Measurements from ENCODE around the gene GALNTL6.

GALNTL6 gene

DNA sequence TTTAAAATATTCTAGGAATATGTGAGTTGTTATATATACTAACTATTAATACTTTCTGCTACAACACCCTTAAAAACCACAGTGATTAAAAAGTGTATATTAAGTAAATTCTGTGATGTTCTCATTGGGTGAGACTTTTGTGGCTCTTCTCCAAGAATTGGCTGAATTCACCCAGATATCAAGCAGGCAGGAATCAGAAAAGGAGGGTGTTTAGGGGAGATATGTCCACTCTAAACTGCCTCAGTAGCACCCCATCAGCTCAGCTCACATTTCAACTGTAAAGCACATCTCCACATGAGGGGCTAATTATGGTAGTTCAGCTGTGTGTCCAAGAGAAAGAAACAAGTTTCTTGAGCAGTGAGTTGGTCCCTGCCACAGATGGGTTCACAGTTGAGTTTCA is 165.0 kb downstream of the GALNTL6 start:
- TF ChIP-seq, protein P1, sequence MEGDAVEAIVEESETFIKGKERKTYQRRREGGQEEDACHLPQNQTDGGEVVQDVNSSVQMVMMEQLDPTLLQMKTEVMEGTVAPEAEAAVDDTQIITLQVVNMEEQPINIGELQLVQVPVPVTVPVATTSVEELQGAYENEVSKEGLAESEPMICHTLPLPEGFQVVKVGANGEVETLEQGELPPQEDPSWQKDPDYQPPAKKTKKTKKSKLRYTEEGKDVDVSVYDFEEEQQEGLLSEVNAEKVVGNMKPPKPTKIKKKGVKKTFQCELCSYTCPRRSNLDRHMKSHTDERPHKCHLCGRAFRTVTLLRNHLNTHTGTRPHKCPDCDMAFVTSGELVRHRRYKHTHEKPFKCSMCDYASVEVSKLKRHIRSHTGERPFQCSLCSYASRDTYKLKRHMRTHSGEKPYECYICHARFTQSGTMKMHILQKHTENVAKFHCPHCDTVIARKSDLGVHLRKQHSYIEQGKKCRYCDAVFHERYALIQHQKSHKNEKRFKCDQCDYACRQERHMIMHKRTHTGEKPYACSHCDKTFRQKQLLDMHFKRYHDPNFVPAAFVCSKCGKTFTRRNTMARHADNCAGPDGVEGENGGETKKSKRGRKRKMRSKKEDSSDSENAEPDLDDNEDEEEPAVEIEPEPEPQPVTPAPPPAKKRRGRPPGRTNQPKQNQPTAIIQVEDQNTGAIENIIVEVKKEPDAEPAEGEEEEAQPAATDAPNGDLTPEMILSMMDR (IDR thresholded peaks at IDR 0.05; ENCODE audit: low read depth, low read length): no peak
- no peak for DNase-seq (ENCODE audit: low read depth in 2 of 2)

DNA sequence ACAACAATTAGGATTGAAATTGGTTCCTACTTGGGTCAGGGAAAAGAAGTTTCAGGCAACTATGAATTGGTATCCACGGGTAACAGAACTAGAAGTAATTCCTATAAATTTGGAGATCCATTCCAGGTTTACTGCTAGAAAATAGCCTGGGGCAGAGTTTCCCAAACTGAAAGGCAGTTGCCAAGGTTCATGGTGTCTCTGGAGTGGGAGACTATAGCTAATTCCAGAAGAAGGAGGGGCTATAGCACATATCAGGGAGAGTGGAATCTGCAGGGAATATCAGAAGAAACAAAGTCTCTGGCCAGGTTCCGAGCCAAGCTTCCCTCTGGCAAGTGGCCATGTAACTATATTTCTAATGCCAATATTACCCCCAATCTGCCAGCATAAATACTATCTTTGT is 166.3 kb downstream of the GALNTL6 start:
- no peak overlapping the region for H3K4me3 ChIP-seq (replicated peaks in 1 of 2; ENCODE audit: low read depth in 2 of 2, low read length in 2 of 2)
- TF ChIP-seq, protein P1 (IDR thresholded peaks at IDR 0.05; ENCODE audit: low read depth, low read length): no peak
- no peak for DNase-seq (ENCODE audit: low read depth in 2 of 2)

More for the DNA sequence above, 165.0 kb downstream of the GALNTL6 start:
- H3K4me3 ChIP-seq (replicated peaks in 1 of 2; ENCODE audit: low read depth in 2 of 2, low read length in 2 of 2): no peak overlapping the region

DNA sequence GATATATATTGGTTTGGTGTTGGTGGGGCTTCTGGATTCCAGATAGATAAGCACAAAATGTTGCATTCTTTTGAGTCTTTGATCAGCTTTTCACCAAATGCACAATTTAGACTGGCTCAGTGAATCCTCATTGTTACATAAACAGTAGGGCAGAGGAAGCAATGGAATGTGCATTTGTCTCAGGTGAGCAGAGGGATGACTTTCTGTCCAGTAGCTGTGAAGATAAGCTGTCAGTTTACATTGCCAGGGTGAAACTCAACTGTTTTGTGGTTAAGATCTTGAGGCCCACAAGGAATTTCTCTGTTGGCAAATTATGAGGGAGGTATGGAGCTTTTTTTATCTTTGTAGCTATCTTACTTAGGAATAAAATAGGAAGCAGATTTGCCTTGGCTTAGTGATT is 168.0 kb downstream of the GALNTL6 start:
- no peak for DNase-seq (ENCODE audit: low read depth in 2 of 2)
- TF ChIP-seq, protein P1 (IDR thresholded peaks at IDR 0.05; ENCODE audit: low read depth, low read length): no peak
- H3K4me3 ChIP-seq (replicated peaks in 1 of 2; ENCODE audit: low read depth in 2 of 2, low read length in 2 of 2): no peak overlapping the region

DNA sequence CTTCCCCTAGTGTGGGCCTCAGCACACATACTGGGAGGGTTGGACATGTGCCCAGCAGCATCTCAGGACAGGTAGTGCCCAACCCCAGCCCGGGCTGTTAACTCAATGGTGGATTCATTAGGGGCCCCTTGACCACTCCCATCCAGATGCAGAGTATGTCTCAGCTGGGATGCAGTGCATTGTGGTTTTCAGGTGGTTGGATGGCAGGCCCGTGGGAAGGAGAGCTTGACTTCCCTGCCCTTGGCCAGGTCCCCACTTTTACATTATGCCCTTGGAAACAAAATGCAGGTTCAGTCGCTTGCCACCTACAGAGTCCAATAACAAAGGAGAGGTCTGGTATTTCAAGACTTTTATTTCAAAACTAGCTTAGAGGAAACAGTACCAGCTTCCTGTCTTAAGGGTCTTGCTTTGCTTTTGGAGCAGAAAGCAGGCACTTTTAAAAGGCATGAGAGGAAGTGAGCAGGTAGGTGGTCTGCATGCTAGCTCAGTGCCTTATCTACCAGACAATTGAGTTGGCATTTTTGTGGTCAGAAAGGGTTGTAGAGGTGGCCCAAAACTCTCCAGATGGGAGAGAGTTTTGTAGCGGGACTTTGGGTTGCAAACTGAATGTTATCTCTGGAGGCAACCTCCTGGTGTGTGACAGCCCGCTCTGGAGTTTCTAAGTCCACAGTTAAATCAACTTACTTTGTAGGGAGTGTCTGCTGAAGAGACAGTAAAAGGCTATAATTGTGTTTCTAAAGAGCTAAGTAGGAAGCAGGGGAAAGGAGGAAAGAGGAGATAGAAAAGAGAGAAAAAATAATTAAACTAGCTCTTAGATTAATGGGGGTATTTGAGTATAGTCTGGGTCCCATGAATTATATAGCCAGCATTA is 171.0 kb downstream of the GALNTL6 start:
- no peak for DNase-seq (ENCODE audit: low read depth in 2 of 2)
- H3K4me3 ChIP-seq (replicated peaks in 1 of 2; ENCODE audit: low read depth in 2 of 2, low read length in 2 of 2): no peak overlapping the region
- TF ChIP-seq, protein P1 (IDR thresholded peaks at IDR 0.05; ENCODE audit: low read depth, low read length): no peak

DNA sequence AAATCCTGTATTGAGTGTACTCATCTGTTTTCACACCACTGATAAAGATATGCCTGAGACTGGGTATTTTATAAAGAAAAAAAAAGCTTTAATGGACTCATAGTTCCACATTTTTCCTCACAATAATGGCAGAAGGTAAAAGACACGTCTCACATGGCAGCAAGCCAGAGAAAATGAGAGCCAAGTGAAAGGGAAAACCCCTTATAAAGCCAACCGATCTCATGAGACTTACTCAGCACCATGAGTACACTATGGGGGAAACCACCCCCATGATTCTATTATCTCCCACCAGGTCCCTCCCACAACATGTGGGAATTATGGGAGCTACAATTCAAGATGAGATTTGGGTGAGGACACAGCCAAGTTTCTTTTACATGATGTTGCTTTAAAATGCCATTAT is 171.9 kb downstream of the GALNTL6 start:
- TF ChIP-seq, protein P1 (IDR thresholded peaks at IDR 0.05; ENCODE audit: low read depth, low read length): no peak
- H3K4me3 ChIP-seq (replicated peaks in 1 of 2; ENCODE audit: low read depth in 2 of 2, low read length in 2 of 2): no peak overlapping the region
- no peak for DNase-seq (ENCODE audit: low read depth in 2 of 2)

DNA sequence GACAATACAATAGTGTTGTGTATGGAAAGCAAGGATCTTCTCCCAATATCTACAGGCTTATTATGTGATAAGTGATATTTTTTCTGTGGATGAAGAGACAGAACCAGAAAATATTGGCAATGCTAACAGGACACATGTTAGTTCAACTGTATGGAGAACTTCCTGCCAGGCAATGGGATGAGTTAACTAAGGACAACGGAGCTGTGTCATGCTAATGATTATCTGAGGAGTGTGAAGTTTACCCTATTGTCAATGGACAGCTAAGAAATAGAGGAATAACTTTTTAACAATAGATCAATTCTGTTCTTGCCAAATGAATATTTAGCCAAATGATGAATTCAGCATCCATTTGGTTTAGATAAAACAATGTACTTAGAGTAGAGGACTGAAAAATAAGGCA is 180.0 kb downstream of the GALNTL6 start:
- TF ChIP-seq, protein P1 (IDR thresholded peaks at IDR 0.05; ENCODE audit: low read depth, low read length): no peak
- H3K4me3 ChIP-seq (replicated peaks in 1 of 2; ENCODE audit: low read depth in 2 of 2, low read length in 2 of 2): no peak overlapping the region
- no peak for DNase-seq (ENCODE audit: low read depth in 2 of 2)

Data from cardiac fibroblast (primary cell).